ENCODE results near the gene LCK.

LCK gene

GRCh38 chr1:32299327-32299726 lies 48.3 kb downstream of the LCK start:
- Histone ChIP-seq H2AFZ (ENCODE audit: low read depth) (no peak overlapping the region), H3K4me3 (IDR thresholded peaks at IDR 0.05; ENCODE audit: insufficient read depth, low read depth, low read length) (no peak overlapping the region), H3K79me2 (ENCODE audit: insufficient read depth, low read depth) (peaks cover 65% of the 10 kb centered on the region), H4K20me1 (ENCODE audit: insufficient read depth) (no peaks in the 10 kb centered on the region), H3K27me3 (ENCODE audit: insufficient read depth, low read depth) (no peaks in the 10 kb centered on the region), H3K9ac (no peak overlapping the region), H3K36me3 (ENCODE audit: insufficient read depth) (peaks cover 3% of the 10 kb centered on the region; the same call in 1 of the 2 replicates), H3K4me2 (no peak overlapping the region), H3K4me1 (ENCODE audit: low read depth, poor library complexity, severe bottlenecking) (peaks cover 10% of the 10 kb centered on the region), H3K27ac (no peak overlapping the region)
- TF ChIP-seq CTCF (conservative IDR thresholded peaks at IDR 0.05; ENCODE audit: low read depth, low read length): no peak

GRCh38 chr1:32303358-32303757 lies 52.3 kb downstream of the LCK start:
- H3K36me3 ChIP-seq (ENCODE audit: insufficient read depth): peaks cover 12% of the 10 kb centered on the region; the same call in 1 of the 2 replicates
- no peaks in the 10 kb centered on the region for H3K27me3 ChIP-seq (ENCODE audit: insufficient read depth, low read depth)
- TF ChIP-seq CTCF (conservative IDR thresholded peaks at IDR 0.05; ENCODE audit: low read depth, low read length): no peak
- H3K79me2 ChIP-seq (ENCODE audit: insufficient read depth, low read depth): peaks cover 62% of the 10 kb centered on the region
- no peak overlapping the region for H3K27ac ChIP-seq
- no peak overlapping the region for H3K4me2 ChIP-seq
- H3K9ac ChIP-seq: no peak overlapping the region
- H2AFZ ChIP-seq (ENCODE audit: low read depth): no peak overlapping the region
- no peaks in the 10 kb centered on the region for H3K4me1 ChIP-seq (ENCODE audit: low read depth, poor library complexity, severe bottlenecking)
- H4K20me1 ChIP-seq (ENCODE audit: insufficient read depth): no peaks in the 10 kb centered on the region
- H3K4me3 ChIP-seq (IDR thresholded peaks at IDR 0.05; ENCODE audit: insufficient read depth, low read depth, low read length): no peak overlapping the region

- TF ChIP-seq CTCF (conservative IDR thresholded peaks at IDR 0.05; ENCODE audit: low read depth, low read length): no peak
- Histone ChIP-seq H3K27me3 (ENCODE audit: insufficient read depth, low read depth) (no peaks in the 10 kb centered on the region), H3K27ac (no peak overlapping the region), H4K20me1 (ENCODE audit: insufficient read depth) (no peaks in the 10 kb centered on the region), H3K79me2 (ENCODE audit: insufficient read depth, low read depth) (peaks cover 61% of the 10 kb centered on the region), H3K4me2 (no peak overlapping the region), H3K36me3 (ENCODE audit: insufficient read depth) (peaks cover 12% of the 10 kb centered on the region; the same call in 1 of the 2 replicates), H3K4me1 (ENCODE audit: low read depth, poor library complexity, severe bottlenecking) (no peaks in the 10 kb centered on the region), H3K9ac (no peak overlapping the region), H3K4me3 (IDR thresholded peaks at IDR 0.05; ENCODE audit: insufficient read depth, low read depth, low read length) (no peak overlapping the region), H2AFZ (ENCODE audit: low read depth) (no peak overlapping the region)
Observed at GRCh38 chr1:32303997-32304622, 53.0 kb downstream of the LCK start.

- Histone ChIP-seq H3K79me2 (ENCODE audit: insufficient read depth, low read depth) (peaks cover 59% of the 10 kb centered on the region), H4K20me1 (ENCODE audit: insufficient read depth) (no peaks in the 10 kb centered on the region), H3K4me3 (IDR thresholded peaks at IDR 0.05; ENCODE audit: insufficient read depth, low read depth, low read length) (no peak overlapping the region), H2AFZ (ENCODE audit: low read depth) (no peak overlapping the region), H3K36me3 (ENCODE audit: insufficient read depth) (peaks cover 12% of the 10 kb centered on the region; the same call in 1 of the 2 replicates), H3K9ac (no peak overlapping the region), H3K27ac (no peak overlapping the region), H3K4me1 (ENCODE audit: low read depth, poor library complexity, severe bottlenecking) (no peaks in the 10 kb centered on the region), H3K27me3 (ENCODE audit: insufficient read depth, low read depth) (no peaks in the 10 kb centered on the region), H3K4me2 (no peak overlapping the region)
- no peak for TF ChIP-seq CTCF (conservative IDR thresholded peaks at IDR 0.05; ENCODE audit: low read depth, low read length)
Observed at GRCh38 chr1:32305310-32305709, 54.2 kb downstream of the LCK start.

Measured in KMS-11 (cell line).